Sigmoid colon (tissue), 4 donors: ENCODE results near the gene ZMYND15.

ENCODE experiments used
- CTCF ChIP-seq, 4 experiments: fragments of 450-650 bp in 3 of 4; fragments of 200-600 bp in 1 of 4; IDR thresholded peaks; one replicate each; pipeline ENCODE4 v1.5.1; 2016 to 2019; ENCODE audit warnings: antibody characterized with exemption in 4 of 4, mild to moderate bottlenecking in 3 of 4, moderate library complexity in 2 of 4
- EP300 ChIP-seq, 4 donors: sonication (generic); formaldehyde crosslinking; IDR thresholded peaks; one replicate each; pipeline ENCODE4 v1.6.1; 2017; ENCODE audit warnings: antibody characterized with exemption in 4 of 4
- POLR2A ChIP-seq, 2 donors: fragments of 450-650 bp; IDR thresholded peaks; one replicate each; pipeline ENCODE4 v1.6.1; 2016; ENCODE audit warnings: antibody characterized with exemption in 2 of 2, mild to moderate bottlenecking in 2 of 2, moderate library complexity in 2 of 2
- POLR2AphosphoS5 ChIP-seq, 4 donors: sonication (generic); formaldehyde crosslinking; IDR thresholded peaks; one replicate each; pipeline ENCODE4 v1.6.1; 2017; ENCODE audit warnings: antibody characterized with exemption in 4 of 4

GRCh38 chr17:4715063-4715744 is 24.4 kb upstream of the ZMYND15 start:
- no peak for TF ChIP-seq CTCF (IDR thresholded peaks at IDR 0.05)
- TF ChIP-seq POLR2AphosphoS5 (IDR thresholded peaks at IDR 0.05) = no peak
- no peak for TF ChIP-seq EP300 (IDR thresholded peaks at IDR 0.05)
- no peak for TF ChIP-seq POLR2A (IDR thresholded peaks at IDR 0.05)
